ENCODE data around the gene LTBP1.
"Not testable (repeated sequence)": the region's sequence is repeated elsewhere in the genome, so short reads cannot be mapped to it uniquely, and the experiment has no call there.

The LTBP1 gene

DNA sequence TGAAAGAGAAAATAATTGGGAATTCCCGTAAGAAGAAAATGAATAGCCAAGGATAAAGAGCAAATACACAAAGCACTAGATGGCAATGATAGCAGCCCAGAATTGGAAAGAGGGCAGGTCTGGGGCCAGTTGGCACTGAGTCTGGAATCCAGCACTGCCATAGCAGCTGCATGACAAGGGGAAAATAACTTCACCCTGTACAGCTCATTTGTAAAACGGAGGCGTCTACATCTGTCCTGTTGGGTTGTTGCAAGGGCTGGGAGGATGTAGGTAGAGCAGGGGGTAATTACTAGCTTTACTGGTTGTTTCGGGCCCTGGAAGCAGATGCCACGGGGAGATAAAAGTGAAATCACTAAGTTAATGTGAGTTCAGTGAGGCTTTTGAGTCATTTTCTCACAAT, 419.7 kb downstream of the LTBP1 start:
- peak; percentile 74 for DNase-seq

DNA sequence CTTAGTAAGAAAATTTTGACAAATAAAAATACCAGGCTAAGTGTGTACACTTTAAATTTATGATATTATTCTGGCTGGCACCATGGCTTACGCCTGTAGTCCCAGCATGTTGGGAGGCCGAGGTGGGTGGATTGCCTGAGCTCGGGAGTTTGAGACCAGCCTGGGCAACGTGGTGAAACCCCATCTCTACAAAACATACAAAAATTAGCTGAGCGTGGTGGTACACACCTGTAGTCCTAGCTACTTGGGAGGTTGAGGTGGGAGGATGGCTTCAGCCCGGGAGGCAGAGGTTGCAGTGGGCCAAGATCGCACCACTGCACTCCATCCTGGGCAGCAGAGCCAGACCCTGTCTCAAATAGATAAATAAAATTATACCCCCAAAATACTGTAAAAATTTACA, 421.8 kb downstream of the LTBP1 start:
- not testable (repeated sequence) for DNase-seq

DNA sequence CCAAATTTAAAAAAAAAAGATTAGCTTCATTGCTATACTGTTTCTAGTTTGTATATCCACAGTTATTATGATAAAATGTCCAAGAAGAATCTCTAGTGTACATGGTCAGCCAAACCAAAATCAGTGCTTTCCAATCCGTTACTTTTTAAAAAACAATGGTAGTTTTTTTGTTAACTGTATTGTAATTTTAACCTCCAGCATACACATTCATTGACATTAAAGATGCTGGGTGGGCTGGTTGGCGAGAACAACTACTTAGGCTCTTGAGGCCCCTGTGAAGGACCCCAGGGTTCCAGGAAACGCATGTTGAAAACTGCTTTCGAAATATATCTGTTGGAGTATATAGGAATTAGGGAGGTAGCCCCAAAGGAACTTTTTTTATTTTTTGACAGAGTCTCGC, 422.4 kb downstream of the LTBP1 start:
- DNase-seq = no peak

DNA sequence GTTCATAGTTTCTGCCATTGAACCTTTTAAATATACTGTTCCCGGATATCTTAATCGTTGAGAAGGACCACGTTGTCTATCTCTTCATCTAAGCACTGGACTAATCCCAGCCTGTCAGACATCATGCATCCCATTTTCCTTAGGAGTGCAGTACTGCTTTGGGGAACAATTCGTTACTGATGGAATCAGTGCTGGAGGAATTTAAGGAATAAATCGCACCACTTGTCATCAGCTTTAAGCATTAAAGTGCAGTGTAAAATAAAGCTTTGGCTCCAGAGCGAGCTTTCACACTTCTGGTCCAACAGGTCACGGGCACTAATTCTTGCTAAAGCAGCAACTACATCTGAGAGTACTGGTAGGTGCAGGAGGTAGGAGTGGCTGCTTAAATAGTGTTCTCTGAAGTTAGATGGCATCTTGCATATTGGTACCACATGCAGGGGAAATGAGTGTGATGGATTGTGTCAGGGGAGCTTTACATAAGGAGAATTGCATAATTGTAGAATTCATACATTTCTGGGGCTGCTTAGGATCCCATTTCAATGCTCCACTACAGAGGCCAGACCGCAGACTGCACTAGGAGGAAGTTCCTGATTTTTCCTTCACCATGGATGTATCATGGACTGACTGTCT, 424.0 kb downstream of the LTBP1 start:
- DNase-seq = no peak

DNA sequence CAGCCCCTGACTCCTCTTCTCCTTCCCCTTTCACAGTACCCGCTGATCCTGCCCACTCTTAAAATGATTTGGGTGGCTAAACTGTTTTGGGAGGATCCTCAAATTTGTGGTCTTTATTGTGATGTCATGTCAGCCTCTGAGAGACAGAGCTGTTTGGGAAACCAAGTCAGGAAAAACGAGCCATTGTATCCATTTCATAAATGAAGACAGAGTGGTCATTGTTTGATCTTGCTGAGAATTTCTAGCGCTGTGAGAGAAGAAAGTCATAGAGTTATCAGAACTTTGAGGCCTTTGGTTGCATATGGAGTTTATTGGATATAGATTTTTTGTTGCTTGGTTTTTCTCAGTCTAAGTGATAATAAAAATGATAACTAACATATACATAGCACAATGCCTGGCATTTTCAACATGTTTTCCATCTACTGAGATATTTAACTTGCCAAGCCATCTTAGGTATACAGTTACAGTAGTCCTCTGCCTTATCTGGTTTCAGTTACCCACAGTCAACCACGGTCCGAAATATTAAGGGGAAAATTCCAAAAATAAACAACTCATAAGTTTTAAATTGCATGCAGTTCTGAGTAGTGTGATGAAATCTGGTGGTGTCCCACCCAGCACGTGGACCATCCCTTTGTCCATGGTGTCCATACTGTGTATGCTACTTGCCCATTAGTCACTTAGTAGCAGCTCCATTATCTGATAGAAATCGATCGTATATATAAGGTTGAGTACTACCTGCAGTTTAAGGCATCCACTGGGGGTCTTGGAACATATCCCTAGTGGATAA, 424.7 kb downstream of the LTBP1 start:
- no peak for DNase-seq

DNA sequence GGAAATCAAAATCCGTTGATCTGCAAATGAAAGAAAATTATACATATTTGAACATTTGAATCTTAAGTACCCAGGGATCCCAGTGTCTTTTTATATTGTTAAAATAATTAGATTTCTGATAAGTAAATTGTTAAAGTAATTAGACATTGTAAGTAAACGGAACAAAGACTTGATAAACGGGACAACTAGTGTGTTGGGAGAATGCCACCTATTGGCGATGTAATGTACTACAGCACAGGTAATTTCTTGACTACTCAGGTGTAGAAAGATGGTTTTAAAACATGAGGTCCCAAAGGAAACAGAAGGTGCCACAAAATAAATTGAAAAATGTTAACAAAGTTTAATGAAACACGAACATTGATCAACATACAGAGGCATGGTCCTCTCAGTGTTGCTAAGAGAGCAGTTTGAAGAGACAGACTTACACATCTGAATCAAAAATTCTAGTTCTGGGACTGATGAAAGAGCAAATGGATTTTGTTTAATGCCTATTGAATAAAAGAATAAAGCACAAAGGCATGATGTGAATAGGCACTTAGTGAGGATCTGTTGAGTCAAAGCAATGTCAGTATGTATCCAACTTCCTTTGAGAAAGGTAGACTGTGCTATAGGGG, 426.3 kb downstream of the LTBP1 start:
- peak; percentile 38 for DNase-seq

DNA sequence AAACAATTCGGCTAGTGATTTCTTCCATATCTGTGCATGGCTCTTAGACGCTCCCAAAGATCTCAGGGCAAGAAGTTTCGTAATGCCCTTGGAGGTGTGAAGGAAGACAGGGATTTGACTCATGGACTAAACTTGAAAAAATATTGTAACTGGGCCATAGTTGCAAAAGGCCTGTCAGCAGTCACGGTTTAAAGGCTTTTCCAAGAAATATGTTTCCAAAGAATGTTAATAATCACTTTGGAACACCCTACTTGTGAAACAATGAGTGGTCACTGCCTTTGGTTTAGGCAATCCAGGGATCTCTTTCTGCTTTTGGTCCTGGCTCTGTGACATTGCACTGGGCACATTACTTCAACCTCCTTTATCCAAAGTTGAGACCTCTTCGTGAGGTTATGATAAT, 427.2 kb downstream of the LTBP1 start:
- no peak for DNase-seq

DNA sequence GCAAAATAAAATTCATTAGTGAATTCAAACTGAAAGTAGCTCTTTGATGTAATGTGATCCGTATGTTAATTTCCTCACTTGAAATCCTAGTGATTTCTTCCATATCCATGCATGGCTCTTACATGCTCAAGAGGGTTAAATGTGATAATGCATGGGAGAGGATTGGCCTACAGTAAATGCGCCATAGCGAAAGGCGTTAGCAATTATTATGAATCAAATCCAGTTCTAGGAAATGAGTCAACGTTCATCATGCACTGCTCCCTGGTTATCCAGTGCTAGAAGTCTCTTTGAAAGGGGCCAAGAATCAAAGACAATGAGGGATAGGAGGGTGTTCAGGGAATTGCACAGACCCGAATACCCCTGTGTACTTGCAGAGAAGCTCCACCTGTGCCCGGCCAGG, 428.3 kb downstream of the LTBP1 start:
- DNase-seq = no peak

DNA sequence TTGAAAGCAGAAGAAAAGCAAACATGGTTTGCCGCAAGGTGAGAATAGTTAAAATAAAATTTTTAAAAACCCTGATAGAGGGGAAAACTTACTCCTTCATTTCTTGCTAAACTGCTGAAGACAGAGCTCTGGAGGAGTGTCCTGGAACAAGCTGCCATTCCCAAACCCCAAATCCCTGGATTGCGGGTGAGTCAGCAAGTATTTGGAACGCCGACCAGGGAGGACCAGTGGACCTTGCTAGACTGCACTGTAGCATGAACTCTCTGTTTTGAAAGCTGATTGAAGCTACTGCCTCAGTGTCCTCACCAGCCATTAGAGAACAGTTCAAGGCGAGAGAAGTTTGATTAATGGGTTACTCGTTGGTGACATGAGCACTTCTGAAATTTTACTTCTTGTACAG, 430.3 kb downstream of the LTBP1 start:
- DNase-seq = no peak

DNA sequence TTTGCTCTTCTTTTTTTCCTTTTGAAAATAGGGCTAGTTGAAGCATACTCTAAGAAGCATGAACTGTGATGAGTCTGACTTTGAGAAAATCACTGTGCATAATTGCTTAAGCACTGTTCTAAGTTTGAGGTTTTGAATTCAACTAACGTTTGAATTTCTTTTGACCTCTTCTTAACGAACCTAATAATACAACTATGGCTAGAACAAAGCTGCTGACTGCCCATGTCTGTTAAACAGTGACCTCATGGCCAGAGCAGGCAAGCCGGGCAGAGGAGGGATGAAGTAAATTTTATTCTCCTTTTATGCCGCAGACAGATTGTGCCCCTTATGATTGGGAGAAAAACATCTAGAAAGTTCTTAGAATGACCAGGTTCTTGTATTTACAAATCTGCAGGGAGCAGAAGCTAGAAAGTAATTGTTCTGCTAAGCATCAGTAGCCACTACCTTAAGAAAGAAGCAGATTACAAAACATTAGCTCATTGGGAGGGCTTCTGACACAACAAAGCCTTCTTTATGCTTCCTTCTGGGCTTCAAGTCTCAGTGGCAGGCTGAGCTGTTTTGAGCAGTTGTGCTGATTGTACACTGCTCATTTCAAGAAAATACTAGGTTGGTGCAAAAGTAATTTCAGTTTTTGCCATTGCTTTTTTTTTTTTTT, 431.9 kb downstream of the LTBP1 start:
- DNase-seq = peak; percentile 24

DNA sequence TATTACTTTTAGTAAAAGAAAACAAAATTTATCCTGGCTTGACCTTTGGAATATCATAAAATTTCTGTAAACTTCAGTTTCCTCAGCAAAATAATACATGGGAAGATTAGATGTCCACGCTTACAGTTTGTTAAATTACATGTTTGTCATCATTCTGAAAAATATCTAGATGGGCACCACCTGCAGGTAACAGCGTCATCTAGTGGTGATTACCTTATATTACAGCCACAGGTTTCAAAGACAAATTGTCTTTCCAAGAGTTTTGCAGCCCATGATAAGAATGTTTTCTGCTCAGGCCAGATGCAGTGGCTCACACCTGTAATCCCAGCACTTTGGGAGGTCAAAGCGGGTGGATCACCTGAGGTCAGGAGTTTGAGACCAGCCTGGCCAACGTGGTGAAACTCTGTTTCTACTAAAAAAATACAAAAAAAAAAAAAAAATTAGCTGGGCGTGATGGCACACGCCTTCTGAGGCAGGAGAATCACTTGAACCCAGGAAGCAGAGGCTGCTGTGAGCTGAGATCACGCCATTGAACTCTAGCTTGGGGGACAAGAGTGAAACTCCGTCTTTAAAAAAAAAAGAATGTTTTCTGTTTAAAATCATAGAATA, 433.4 kb downstream of the LTBP1 start:
- no peak for DNase-seq

DNA sequence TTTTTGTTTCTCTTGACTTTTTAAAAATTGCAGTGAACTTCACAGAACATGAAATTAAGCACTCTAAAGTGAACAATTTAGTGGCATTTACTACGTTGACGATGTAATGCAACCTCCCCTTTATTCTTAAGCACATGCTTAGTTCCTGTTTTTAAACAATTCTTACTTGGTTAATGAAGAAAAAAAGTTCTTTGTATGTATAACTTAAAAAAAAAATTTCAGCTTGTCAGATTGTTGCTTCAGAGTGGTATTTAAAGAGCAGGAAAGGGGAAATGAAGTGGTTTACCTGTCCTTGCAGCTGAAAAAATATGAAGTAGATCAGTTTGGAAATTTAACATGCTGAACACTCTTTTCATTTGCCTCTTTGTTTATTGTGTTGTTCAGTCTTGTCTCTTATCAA, 434.0 kb downstream of the LTBP1 start:
- DNase-seq = no peak

DNA sequence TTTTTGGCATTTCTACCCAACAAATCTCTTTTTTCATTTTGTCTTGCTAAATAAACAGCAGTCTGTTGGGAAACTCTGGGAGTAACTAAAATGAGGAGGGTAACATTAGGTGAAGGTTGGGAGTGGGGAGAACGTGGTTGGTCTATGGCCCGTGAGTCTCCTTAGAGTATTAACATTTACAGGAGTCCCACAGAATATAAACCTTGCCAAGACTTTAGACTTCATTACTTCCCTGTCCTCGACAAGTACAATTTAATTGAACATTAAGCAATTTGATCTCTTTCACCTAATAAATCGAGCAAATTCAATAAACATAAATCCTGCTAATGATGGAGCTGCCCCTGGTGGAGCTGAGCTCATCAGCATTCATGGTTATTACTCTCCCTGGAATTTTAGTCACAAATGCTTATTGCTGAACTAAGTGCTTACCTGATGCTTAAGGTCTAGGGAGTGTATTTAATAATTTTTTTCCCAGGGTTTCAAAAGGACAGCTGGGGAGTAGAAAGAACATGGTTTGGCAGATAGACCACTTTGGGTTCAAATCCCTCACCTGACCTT, 434.6 kb downstream of the LTBP1 start:
- DNase-seq = no peak

DNA sequence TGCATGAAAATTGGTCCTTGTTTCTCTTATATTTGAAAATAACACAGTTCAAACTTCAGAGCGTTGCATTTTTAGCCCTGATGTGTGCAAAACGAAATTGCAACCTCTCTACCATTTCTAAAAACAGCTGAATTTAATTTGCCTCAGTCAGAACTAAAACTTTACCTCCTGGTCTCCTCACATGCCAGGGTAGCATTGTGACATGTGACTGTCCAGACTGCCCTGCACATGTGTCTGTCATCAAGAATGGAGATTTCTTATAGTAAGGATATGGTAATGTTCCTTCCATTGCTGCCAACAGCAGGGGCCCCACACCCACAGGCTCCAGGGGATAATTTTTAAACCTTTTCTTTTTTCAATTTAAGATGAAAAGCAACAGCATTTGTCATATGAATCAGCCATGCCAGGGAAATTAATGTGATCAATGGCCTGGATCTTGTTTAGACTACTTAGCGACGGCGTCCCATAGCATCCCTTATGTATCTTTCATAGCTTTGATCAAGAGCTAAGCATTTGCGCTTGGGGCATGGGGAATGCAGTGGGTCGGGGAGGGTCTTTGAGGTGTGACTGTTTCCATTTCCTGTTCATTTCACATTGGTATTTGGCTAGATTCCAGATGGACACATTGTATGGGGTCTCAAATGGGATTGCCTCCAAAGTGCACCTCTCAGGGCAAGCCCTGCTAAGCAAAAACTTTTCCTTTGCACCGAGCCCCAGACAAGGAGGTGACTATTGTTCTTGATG, 437.3 kb downstream of the LTBP1 start:
- no peak for DNase-seq

DNA sequence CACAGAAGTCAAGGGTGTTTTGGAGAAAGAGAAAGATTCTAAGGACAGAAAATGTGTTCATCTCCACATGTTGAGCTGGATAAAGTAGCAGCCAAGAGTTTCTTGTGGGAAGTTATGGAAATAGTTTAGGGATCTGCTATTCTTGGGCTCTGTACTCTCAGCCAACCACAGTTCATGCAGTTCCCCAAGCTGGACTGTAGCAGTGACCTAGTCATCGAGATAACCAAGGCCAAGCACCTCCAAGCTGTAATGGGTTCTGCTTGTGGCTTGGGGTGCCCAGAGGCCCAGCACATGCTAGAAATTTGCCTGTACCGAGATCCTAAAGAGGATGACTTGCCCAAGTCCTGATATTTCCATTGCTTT, 437.8 kb downstream of the LTBP1 start:
- DNase-seq = no peak

DNA sequence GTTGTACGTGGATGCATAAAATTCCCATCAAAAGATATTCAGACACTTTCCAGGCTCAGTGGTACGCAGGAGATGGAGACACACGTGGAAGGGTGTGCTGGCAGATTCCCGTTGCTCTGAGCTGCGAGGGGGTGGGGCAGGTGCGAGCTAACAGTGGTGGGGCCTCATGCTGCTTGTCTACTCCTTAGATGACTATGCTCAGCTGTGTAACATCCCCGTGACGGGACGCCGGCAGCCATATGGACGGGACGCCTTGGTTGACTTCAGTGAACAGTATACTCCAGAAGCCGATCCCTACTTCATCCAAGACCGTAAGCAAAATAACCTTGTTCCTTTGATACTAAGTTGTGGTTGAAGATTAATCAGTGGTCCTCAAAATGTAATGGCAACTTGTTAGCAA, 442.2 kb downstream of the LTBP1 start:
- DNase-seq = no peak

DNA sequence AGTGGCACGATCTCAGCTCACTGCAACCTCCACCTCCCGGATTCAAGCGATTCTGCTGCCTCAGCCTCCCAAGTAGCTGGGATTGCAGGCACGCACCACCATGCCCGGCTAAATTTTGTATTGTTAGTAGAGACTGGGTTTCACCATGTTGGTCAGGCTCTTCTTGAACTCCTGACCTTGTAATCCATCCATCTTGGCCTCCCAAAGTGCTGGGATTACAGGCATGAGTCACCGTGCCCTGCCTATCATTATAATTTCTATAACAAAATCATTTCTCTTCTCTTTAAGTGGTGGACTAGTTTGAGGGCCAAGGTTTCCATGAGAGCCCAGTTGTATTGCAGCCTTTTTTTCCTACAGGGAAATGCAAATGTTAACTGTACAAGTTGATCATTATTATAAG, 442.9 kb downstream of the LTBP1 start:
- not testable (repeated sequence) for DNase-seq

DNA sequence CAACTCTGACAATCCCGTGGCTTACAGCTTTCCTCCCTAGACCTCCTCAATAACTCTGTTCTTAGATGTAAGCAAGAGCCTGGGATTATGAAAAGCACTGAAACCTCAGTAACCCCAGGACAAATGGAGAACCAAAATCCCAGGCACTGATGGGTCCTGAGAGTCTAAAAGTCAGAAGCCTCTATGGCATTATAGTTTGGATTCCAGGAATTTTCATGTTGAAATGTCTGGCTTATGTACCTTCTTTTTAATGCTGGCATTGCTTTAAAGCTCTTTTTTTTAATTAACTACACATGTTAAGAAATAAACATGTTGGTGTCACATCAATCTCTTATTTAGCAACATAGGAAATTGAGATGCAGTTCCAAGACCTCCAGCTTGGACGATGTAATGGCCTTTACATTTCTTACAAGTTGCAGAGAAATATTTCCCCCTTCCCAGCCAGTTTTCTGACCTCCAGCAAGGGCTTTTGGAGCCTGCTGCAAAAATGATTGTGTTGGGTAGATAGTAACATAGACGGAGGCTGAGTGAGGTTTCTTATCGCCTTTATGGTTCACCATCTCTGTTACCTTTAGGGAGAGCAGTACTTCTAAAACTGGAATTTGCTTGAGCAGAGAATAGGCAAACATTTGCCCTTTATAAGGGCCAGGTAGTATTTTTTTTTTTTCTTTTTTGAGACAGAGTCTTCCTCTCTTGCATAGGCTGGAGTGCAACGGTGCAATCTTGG, 444.9 kb downstream of the LTBP1 start:
- no peak for DNase-seq

DNA sequence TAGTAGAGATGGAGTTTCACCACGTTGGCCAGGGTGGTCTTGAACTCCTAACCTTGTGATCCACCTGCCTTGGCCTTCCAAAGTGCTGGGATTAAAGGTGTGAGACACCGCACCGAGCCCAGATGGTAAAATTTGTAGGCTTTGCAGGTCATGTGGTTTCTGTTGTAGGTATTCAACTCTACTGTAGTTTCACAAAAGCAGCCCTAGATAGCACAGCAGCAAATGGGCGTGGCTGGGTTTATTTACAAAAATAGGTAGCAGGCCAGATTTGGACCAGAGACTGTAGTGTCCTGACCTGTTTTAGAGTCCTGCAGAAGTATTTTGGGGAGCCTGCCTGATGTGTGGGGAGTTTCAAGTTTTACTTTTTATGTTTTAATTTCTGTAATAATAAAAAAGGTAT, 445.6 kb downstream of the LTBP1 start:
- DNase-seq = no peak

DNA sequence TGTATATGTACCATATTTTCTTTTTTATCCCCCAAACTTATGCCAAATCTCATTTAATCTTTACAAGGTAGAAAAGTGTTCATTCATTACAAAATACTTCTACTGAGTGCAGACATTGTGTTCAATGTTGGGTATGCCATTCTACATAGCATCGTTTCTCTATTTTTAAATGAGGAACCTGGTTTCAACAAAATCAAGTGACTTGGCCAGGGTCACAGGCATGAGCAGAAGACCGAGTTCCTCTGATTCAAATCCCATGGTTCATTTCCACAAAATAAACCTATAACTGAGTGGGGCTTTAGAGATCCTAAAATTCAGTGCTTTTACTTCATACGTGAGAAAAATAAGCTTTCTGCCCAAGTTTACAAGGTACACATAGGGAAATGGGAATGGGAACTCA, 448.3 kb downstream of the LTBP1 start:
- DNase-seq = no peak

DNA sequence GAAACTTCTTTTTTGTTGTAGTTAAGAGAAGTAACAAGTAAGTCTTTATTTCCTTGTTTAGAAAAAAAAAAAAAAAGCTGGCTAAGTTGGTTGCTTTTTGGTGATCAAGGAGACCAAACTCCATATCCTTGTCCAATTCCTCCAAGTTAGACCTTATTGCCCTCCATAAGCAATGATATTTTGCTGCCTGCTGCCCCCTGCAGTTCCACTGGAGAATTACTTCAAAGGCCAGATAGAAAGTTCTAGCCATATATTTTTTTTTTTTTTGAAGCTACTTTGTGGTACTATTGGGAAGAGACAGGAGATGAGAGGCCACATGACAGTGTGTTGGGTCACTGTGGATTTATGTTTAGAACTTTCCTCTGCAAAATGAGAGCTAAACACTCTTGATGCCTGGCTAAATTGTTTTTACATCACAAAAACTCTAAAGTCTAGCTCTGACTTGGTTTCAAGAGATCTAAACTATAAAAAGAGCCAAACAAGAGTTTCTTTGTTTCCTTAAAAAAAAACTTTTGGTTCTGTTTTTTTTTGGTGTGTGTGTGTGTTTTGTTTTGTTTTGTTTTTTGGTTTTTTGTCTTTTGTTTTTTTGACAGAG, 449.0 kb downstream of the LTBP1 start:
- DNase-seq = peak; percentile 23

Data from kidney glomerular epithelial cell (primary cell).